GM10248 (cell line): ENCODE data around the gene UGGT2.

Experiments
- CTCF ChIA-PET: fragments of 300-600 bp; sonication (Branson Sonifier 250); formaldehyde crosslinking; extraction: SDS; loops from one replicate; lab custom pipeline; 2021; ENCODE audit warnings: antibody characterized with exemption; lab: Yijun Ruan, JAX
- POLR2A ChIA-PET: fragments of 350-650 bp; sonication (Branson Sonifier 250); formaldehyde crosslinking; extraction: SDS; loops from one replicate; lab custom pipeline; 2020; ENCODE audit warnings: antibody characterized with exemption; lab: Yijun Ruan, JAX
- DNase-seq: peaks from one replicate; pipeline ENCODE4 v3.0.0; 2012; ENCODE audit errors: extremely low spot score
- TF ChIP-seq, protein P1 (sequence below): IDR thresholded peaks from 2 replicates; pipeline ENCODE4 v1.5.1; 2012; ENCODE audit warnings: mild to moderate bottlenecking, low read depth; ENCODE audit errors: extremely low read depth, missing control alignments, control extremely low read depth

Gene UGGT2

DNA sequence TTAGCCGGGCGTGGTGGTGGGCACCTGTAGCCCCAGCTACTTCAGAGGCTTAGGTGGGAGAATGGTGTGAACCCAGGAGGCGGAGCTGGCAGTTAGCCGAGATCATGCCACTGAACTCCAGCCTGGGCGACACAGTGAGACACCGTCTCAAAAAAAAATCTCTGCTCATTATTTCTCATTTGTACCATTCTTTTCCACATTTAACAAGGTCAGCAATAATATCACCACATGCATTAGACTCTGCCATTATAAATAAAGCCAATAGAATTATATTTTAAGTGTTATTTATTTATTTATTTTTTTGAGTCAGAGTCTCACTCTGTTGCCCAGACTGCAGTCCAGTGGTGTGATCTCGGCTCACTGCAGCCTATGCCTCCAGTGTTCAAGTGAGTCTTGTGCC, 24.2 kb downstream of the UGGT2 start:
- ChIA-PET POLR2A (no interaction called here), CTCF (interaction anchor here (1.4 kb wide), 2 partner anchors 9 to 28 kb away, joined by 4 to 5 read pairs; no protein-coding TSS in a partner anchor)
- no peak for DNase-seq
- TF ChIP-seq, protein P1, sequence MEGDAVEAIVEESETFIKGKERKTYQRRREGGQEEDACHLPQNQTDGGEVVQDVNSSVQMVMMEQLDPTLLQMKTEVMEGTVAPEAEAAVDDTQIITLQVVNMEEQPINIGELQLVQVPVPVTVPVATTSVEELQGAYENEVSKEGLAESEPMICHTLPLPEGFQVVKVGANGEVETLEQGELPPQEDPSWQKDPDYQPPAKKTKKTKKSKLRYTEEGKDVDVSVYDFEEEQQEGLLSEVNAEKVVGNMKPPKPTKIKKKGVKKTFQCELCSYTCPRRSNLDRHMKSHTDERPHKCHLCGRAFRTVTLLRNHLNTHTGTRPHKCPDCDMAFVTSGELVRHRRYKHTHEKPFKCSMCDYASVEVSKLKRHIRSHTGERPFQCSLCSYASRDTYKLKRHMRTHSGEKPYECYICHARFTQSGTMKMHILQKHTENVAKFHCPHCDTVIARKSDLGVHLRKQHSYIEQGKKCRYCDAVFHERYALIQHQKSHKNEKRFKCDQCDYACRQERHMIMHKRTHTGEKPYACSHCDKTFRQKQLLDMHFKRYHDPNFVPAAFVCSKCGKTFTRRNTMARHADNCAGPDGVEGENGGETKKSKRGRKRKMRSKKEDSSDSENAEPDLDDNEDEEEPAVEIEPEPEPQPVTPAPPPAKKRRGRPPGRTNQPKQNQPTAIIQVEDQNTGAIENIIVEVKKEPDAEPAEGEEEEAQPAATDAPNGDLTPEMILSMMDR: no peak

DNA sequence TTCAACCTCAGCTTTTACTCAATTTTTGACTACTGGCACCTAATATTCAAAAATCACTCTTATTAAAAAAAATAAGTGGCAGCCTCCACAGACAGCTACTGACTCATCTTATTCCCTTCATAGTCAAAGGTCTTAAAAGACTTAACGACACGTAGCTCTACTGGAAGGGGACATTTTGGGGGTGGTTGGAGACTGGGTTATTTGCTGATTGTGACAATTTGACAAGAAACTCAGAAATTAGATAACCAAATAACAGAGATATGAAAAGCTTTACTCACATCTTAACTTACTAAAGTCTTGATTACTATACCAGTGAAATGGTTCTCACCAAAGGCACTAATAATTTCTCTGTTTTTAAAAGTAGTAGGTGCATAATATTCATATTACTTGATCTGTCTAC, 25.7 kb downstream of the UGGT2 start:
- TF ChIP-seq, protein P1: no peak
- POLR2A ChIA-PET: no interaction called here
- CTCF ChIA-PET: interaction anchor here (1.0 kb wide), 1 partner anchor 929 kb away, joined by 3 read pairs; no protein-coding TSS in a partner anchor
- DNase-seq: no peak

DNA sequence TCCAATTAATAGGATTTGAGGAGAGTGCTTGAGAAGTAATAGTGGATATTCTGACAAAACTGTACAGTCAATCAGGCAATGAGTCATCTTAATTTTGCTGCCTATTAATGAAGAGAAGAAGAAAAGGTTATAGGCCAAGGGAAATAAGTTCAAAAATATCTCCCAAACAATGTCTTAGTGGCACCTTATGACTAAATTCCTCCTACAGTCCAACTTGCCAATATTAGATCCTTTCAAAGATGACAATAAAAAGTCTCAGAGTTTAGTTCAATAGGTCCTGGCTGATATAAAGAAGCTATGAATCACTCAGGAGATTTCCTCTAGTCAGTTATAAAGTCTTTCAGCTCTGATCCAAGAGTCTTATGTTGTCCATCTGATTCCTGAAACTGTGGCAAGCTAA, 27.9 kb downstream of the UGGT2 start:
- ChIA-PET POLR2A (no interaction called here), CTCF (no interaction called here)
- TF ChIP-seq, protein P1: no peak
- DNase-seq: no peak

DNA sequence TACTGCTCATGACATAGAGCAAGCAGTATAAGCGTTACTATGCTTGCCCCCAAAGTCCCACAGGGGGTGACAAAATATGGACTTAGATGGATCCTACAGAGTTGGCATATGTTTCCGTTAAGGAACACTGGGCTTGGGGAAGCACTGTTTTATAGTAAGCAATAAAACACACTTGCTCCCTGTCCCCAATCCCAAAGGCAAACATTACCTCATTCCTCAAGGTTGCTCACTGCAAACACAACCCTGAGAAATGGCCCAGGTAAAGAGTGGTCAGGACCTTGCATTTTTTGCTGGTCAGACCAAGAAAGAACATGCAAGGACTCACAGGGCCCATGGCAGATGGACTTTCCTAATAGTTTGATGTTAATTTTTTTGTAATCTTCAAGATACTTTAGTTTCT, 32.3 kb downstream of the UGGT2 start:
- TF ChIP-seq, protein P1: no peak
- CTCF ChIA-PET: interaction anchor here (1.2 to 3.5 kb wide), 11 partner anchors 10 to 938 kb away, joined by 3 to 53 read pairs (median 10); partner anchors contain the start of gene UGGT2
- POLR2A ChIA-PET: no interaction called here
- DNase-seq: no peak

DNA sequence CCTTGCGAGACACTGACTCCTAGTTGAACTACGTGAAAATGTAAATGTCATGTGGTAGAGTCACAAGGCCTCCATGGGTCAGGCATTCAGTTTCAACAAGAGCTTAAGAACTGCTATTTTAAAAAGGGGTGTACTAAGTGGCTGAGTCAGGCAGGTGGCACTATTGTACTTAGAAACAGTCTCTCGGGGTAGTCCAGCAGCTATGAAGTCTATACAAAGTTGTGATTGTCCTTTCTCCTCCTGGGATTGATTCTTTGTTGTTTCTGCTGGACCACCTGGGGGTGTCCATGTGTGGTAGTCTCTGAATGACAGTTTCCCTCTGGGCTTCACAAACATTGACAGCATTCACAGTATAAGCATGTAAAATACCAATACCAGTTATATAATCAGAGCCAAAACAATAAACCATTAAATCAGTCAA, 33.0 kb downstream of the UGGT2 start:
- ChIA-PET POLR2A (no interaction called here), CTCF (interaction anchor here (0.6 to 3.5 kb wide), 42 partner anchors 10 to 1352 kb away, joined by 3 to 53 read pairs (median 3); partner anchors contain the start of gene UGGT2)
- TF ChIP-seq, protein P1: peak; percentile 63
- DNase-seq: peak; percentile 41

DNA sequence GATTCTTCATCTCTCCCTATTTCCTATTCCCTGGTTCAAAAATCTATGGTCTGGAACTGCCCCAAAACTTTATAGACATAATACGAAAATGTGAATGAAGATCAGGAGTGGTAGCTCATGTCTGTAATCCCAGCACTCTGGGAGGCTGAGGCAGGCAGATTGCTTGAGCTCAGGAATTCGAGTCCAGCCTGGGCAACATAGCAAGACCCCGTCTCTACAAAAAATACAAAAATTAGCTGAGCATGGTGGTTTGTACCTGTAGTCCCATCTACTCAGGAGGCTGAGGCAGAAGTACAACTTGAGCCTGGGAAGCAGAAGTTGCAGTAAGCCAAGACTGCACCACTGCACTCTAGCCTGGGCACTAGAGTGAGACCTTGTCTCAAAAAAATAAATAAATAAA, 35.1 kb downstream of the UGGT2 start:
- TF ChIP-seq, protein P1: no peak
- POLR2A ChIA-PET: no interaction called here
- DNase-seq: no peak
- CTCF ChIA-PET: interaction anchor here (2.6 to 3.5 kb wide), 3 partner anchors 211 to 936 kb away, joined by 14 to 53 read pairs (median 16); no protein-coding TSS in a partner anchor
